ENCODE measurements around the gene DDX10.

GRCh38 chr11:108904480-108904879, 239.6 kb downstream of the DDX10 start:
- TF ChIP-seq CTCF (IDR thresholded peaks at IDR 0.05; ENCODE audit: borderline replicate concordance, extremely low read depth, low read length, poor library complexity, severe bottlenecking), result no peak
- no peak for TF ChIP-seq EZH2 (IDR thresholded peaks at IDR 0.05; ENCODE audit: borderline replicate concordance, low read depth, low read length, severe bottlenecking)
